AG09309 (cell line): ENCODE results near the gene THOC6.

Source experiments
- DNase-seq: peaks from one replicate; pipeline ENCODE4 v3.0.0-alpha.2; 2010; ENCODE audit warnings: low read depth
- H3K4me3 ChIP-seq: 2 replicates; pipeline ENCODE4 v1.5.1; 2011; ENCODE audit warnings: mild to moderate bottlenecking, low read depth, low read length, moderate library complexity; ENCODE audit not compliant: control insufficient read depth
- CTCF ChIP-seq: IDR thresholded peaks from 2 replicates; pipeline ENCODE4 v1.5.1; 2011; ENCODE audit warnings: mild to moderate bottlenecking, low read depth, low read length, inconsistent platforms; ENCODE audit not compliant: insufficient read depth, control insufficient read depth; ENCODE audit errors: missing control alignments

THOC6 gene

GRCh38 chr16:3029491-3030221, 5.8 kb downstream of the THOC6 start:
- no peak for TF ChIP-seq CTCF
- H3K4me3 ChIP-seq, result no peak overlapping the region; the same call in 1 of the 2 replicates
- DNase-seq, result no peak

GRCh38 chr16:3030222-3031212, 6.7 kb downstream of the THOC6 start:
- H3K4me3 ChIP-seq, result no peak overlapping the region
- DNase-seq, result no peak
- TF ChIP-seq CTCF, result no peak

DNA sequence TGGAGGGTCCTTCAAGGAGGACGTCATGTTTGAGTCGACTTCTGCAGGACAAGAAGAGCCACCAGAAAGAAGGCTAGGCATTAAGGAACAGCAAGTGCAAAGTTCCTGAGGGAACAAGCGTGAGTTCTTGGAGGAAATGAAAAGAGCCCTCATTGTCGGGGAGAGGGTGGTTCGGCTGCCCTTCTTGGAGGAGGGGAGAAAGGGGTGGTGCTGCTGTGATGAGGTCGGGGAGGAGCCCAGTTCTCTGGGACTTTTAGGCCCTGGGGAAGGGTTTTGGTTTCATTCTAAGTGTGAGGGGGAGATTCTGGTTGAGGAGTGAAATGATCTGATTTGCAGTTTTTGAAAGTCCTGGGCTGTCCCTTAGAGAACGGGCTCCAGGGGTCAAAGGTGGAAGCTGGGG, 8.8 kb downstream of the THOC6 start:
- no peak for TF ChIP-seq CTCF
- DNase-seq, result no peak
- no peak overlapping the region for H3K4me3 ChIP-seq

GRCh38 chr16:3035289-3035971, 11.6 kb downstream of the THOC6 start:
- no peak for DNase-seq
- H3K4me3 ChIP-seq, result no peak overlapping the region
- no peak for TF ChIP-seq CTCF

DNA sequence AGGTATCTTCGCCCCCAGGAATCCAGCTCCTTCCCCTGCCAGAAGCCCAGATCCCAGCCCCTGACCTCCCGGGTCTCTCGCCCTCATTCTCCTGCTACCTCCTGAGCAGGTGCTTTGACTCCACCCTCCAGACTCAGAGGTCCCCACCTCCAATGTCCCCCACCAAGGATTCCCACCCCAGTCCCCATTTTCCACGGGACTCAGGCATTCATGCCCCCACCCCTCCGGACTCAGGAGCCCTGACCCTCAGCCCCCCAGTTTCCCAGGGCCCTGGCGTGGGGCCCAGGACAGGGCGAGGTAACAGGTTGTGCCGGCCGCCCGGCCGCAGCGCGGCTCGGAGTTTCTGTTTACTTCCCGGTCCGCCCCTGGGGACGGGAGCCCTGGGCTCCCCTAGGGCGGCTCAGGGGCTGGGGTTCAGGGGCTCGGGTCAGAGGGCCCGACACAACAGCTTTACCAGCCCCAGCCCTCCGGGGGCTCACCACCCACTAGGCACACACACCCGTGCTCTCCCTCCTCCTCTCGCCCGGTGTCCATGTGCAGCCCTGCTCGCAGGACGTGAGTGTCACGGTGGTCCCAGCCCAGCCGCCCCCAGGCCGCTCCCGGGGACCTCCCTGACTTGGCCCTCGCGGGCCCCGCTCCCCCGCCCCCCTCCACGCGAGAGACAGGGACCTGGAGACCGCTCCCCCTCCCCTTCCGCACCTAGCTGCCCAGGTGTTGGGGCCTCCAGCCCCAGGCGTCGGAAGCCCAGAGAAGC, 12.3 kb downstream of the THOC6 start:
- no peak overlapping the region for H3K4me3 ChIP-seq

More for the DNA sequence above, 12.3 kb downstream of the THOC6 start:
- DNase-seq, result no peak
- no peak for TF ChIP-seq CTCF
